Caco-2 (cell line): ENCODE results near the gene CENPM. TPM values are rescaled to one million over a fixed set of nuclear protein-coding genes. Genes with fewer than 3 reads are reported as not detected.

Experiments used
- BruUV-seq: library from RNA; stranded (reverse); fragments of 400-500 nt; replicated peaks from 2 replicates; lab custom pipeline; 2021; lab: Mats Ljungman, UMichigan
- CTCF ChIA-PET: fragments of 300-600 bp; sonication (Branson Sonifier 250); formaldehyde crosslinking; loops from one replicate; lab custom pipeline; 2022; ENCODE audit warnings: antibody characterized with exemption; lab: Charles Lee
- POLR2A ChIA-PET: fragments of 300-600 bp; sonication (Branson Sonifier 250); formaldehyde crosslinking; loops from one replicate; lab custom pipeline; 2022; ENCODE audit warnings: antibody characterized with exemption; lab: Charles Lee
- DNase-seq, 2 experiments: peaks; one replicate each; pipeline versions ENCODE4 v3.0.0 to v3.0.0-alpha.2; 2020 to 2022
- H3K27me3 ChIP-seq: replicated peaks from 2 replicates; pipeline ENCODE4 v1.6.0; 2011; ENCODE audit warnings: low read length; ENCODE audit not compliant: control insufficient read depth, insufficient read depth
- H3K36me3 ChIP-seq: 2 replicates; pipeline ENCODE4 v1.5.1; 2011; ENCODE audit warnings: low read length; ENCODE audit not compliant: control insufficient read depth, insufficient read depth
- H3K4me1 ChIP-seq: fragments of 250-450 bp; sonication (Bioruptor Pico); 2 replicates; pipeline ENCODE4 v1.5.1; 2020; ENCODE audit warnings: mild to moderate bottlenecking
- H3K4me3 ChIP-seq: 2 replicates; pipeline ENCODE4 v1.5.1; 2011; ENCODE audit warnings: low read depth, mild to moderate bottlenecking, control low read depth, low read length
- H3K9me3 ChIP-seq: fragments of 250-450 bp; sonication (Bioruptor Pico); 2 replicates; pipeline ENCODE4 v1.5.1; 2020; ENCODE audit warnings: mild to moderate bottlenecking, moderate library complexity
- H3K27ac Mint-ChIP-seq: one replicate; pipeline ENCODE4 v1.8.0; 2022; ENCODE audit warnings: mixed read lengths; ENCODE audit not compliant: unreplicated experiment
- H3K27me3 Mint-ChIP-seq: one replicate; pipeline ENCODE4 v1.8.0; 2022; ENCODE audit warnings: mixed read lengths; ENCODE audit not compliant: insufficient read depth, unreplicated experiment
- H3K36me3 Mint-ChIP-seq: one replicate; pipeline ENCODE4 v1.8.0; 2022; ENCODE audit warnings: mild to moderate bottlenecking, mixed read lengths; ENCODE audit not compliant: insufficient read depth, unreplicated experiment
- H3K4me1 Mint-ChIP-seq: one replicate; pipeline ENCODE4 v1.8.0; 2022; ENCODE audit warnings: low read depth, mixed read lengths; ENCODE audit not compliant: unreplicated experiment
- H3K4me3 Mint-ChIP-seq: one replicate; pipeline ENCODE4 v1.8.0; 2022; ENCODE audit warnings: mild to moderate bottlenecking, moderate library complexity, mixed read lengths; ENCODE audit not compliant: unreplicated experiment
- H3K9me3 Mint-ChIP-seq: one replicate; pipeline ENCODE4 v1.8.0; 2022; ENCODE audit warnings: mixed read lengths; ENCODE audit not compliant: unreplicated experiment
- CTCF ChIP-seq, 2 experiments: fragments of 200-600 bp in 1 of 2; IDR thresholded peaks; 1 replicate in 1 of 2; 2 replicates in 1 of 2; pipeline versions ENCODE4 v1.5.1 to v1.8.0; 2011 to 2022; ENCODE audit warnings: antibody characterized with exemption in 1 of 2, control low read depth in 1 of 2, inconsistent platforms in 1 of 2, low read depth in 1 of 2, low read length in 1 of 2, mild to moderate bottlenecking in 1 of 2, moderate library complexity in 1 of 2; ENCODE audit not compliant: insufficient read depth in 1 of 2, severe bottlenecking in 1 of 2, unreplicated experiment in 1 of 2
- intact Hi-C: fragments of 100-400 bp; cut with micrococcal nuclease; formaldehyde crosslinking; loops from one replicate; pipeline ENCODE4 v1.10.0; 2022; ENCODE audit not compliant: unreplicated experiment
- total RNA-seq: library from RNA; stranded (reverse); gene quantifications from 2 replicates; pipeline ENCODE4 v1.2.3, GENCODE V29; 2022

CENPM gene
- total RNA-seq, 1 experiment from 2014 or later, result 46.4 TPM

- H3K4me3 ChIP-seq, result no peak overlapping the region
- no peaks in the 10 kb centered on the region for H3K36me3 ChIP-seq
- Mint-ChIP-seq H3K4me3 (no peak overlapping the region), H3K4me1 (no peaks in the 10 kb centered on the region), H3K27ac (no peak overlapping the region), H3K9me3 (no peaks in the 10 kb centered on the region), H3K36me3 (peaks cover 9% of the 10 kb centered on the region), H3K27me3 (no peaks in the 10 kb centered on the region)
- ChIA-PET POLR2A (interaction anchor here (0.6 kb wide), 2 partner anchors 175 to 270 kb away, joined by 13 to 15 read pairs; no protein-coding TSS in a partner anchor), CTCF (no interaction called here)
- DNase-seq, result no peak
- H3K27me3 ChIP-seq, result no peaks in the 10 kb centered on the region
- intact Hi-C loops, result no loop called here
- no peaks in the 10 kb centered on the region for H3K9me3 ChIP-seq
- BruUV-seq, result no TSS peak
- no peak for TF ChIP-seq CTCF (IDR thresholded peaks at IDR 0.05; ENCODE audit: insufficient read depth in 1 of 2, low read depth in 1 of 2, low read length in 1 of 2, severe bottlenecking in 1 of 2, unreplicated experiment in 1 of 2)
- no peaks in the 10 kb centered on the region for H3K4me1 ChIP-seq
Measured at GRCh38 chr22:41922328-41922727, 24.6 kb downstream of the CENPM start.

GRCh38 chr22:41920271-41920976 lies 26.5 kb downstream of the CENPM start:
- Histone ChIP-seq H3K27me3 (no peaks in the 10 kb centered on the region), H3K4me1 (no peaks in the 10 kb centered on the region), H3K4me3 (no peak overlapping the region), H3K36me3 (no peaks in the 10 kb centered on the region), H3K9me3 (no peaks in the 10 kb centered on the region)
- TF ChIP-seq CTCF (IDR thresholded peaks at IDR 0.05; ENCODE audit: insufficient read depth in 1 of 2, low read depth in 1 of 2, low read length in 1 of 2, severe bottlenecking in 1 of 2, unreplicated experiment in 1 of 2), result no peak
- Mint-ChIP-seq H3K4me1 (no peaks in the 10 kb centered on the region), H3K9me3 (no peaks in the 10 kb centered on the region), H3K27me3 (peaks cover 9% of the 10 kb centered on the region), H3K27ac (no peak overlapping the region), H3K4me3 (no peak overlapping the region), H3K36me3 (peaks cover under 1% of the 10 kb centered on the region)
- intact Hi-C loops, result no loop called here
- ChIA-PET CTCF (no interaction called here), POLR2A (no interaction called here)
- DNase-seq, result no peak
- BruUV-seq, result no TSS peak

- BruUV-seq, result no TSS peak
- Mint-ChIP-seq H3K27ac (no peak overlapping the region), H3K9me3 (no peaks in the 10 kb centered on the region), H3K36me3 (no peaks in the 10 kb centered on the region), H3K4me1 (no peaks in the 10 kb centered on the region), H3K4me3 (no peak overlapping the region), H3K27me3 (peaks cover 9% of the 10 kb centered on the region)
- no peaks in the 10 kb centered on the region for H3K36me3 ChIP-seq
- H3K27me3 ChIP-seq, result no peaks in the 10 kb centered on the region; the same call in 1 of the 2 replicates
- no peak overlapping the region for H3K4me3 ChIP-seq
- no peaks in the 10 kb centered on the region for H3K9me3 ChIP-seq
- DNase-seq, result no peak
- intact Hi-C loops, result no loop called here
- POLR2A ChIA-PET, result no interaction called here
- no peaks in the 10 kb centered on the region for H3K4me1 ChIP-seq
- CTCF ChIA-PET, result no interaction called here
- no peak for TF ChIP-seq CTCF (IDR thresholded peaks at IDR 0.05; ENCODE audit: insufficient read depth in 1 of 2, low read depth in 1 of 2, low read length in 1 of 2, severe bottlenecking in 1 of 2, unreplicated experiment in 1 of 2)
Measured at GRCh38 chr22:41919357-41920224, 27.4 kb downstream of the CENPM start.
